Activated CD8-positive, alpha-beta memory T cell treated with anti-CD3 and anti-CD28 coated beads, Interleukin-2, amount 50 U/mL, for 4 hours (primary cell): Measurements from ENCODE around the gene STAP1.
"Not testable (repeated sequence)": the region's sequence is repeated elsewhere in the genome, so short reads cannot be mapped to it uniquely, and the experiment has no call there.

ENCODE experiments used
- DNase-seq: peaks from one replicate; pipeline ENCODE4 v3.0.0-alpha.2; 2020

Gene STAP1

GRCh38 chr4:67558493-67558892, at the start of gene STAP1:
Gene STAP1 (plus strand): TSS chr4:67558727. CDS start chr4:67558810, 83 bp downstream.
- no peak for DNase-seq

- no peak for DNase-seq
Observed at GRCh38 chr4:67512501-67512900, 46.0 kb upstream of the STAP1 start.

GRCh38 chr4:67520141-67520540, 38.4 kb upstream of the STAP1 start:
- DNase-seq: no peak

- no peak for DNase-seq
Observed at GRCh38 chr4:67521506-67521905, 37.0 kb upstream of the STAP1 start.

GRCh38 chr4:67522230-67522629, 36.3 kb upstream of the STAP1 start:
- DNase-seq: no peak

- no peak for DNase-seq
Observed at GRCh38 chr4:67522851-67523671, 35.5 kb upstream of the STAP1 start.

- not testable (repeated sequence) for DNase-seq
Observed at GRCh38 chr4:67524140-67524539, 34.4 kb upstream of the STAP1 start.

- DNase-seq: no peak
Observed at GRCh38 chr4:67531379-67531962, 27.1 kb upstream of the STAP1 start.

- DNase-seq: not testable (repeated sequence)
Observed at GRCh38 chr4:67532397-67532796, 26.1 kb upstream of the STAP1 start.

GRCh38 chr4:67533112-67533511, 25.4 kb upstream of the STAP1 start:
- DNase-seq: no peak

- DNase-seq: no peak
Observed at GRCh38 chr4:67535280-67535840, 23.2 kb upstream of the STAP1 start.

- no peak for DNase-seq
Observed at GRCh38 chr4:67539830-67540229, 18.7 kb upstream of the STAP1 start.

- no peak for DNase-seq
Observed at GRCh38 chr4:67542076-67542475, 16.5 kb upstream of the STAP1 start.

GRCh38 chr4:67545199-67546003, 13.1 kb upstream of the STAP1 start, which contains the start of gene CENPC:
Gene CENPC (minus strand): TSS chr4:67545503. CDS start chr4:67545355, 148 bp downstream.
- peak; percentile 88 for DNase-seq

- no peak for DNase-seq
Observed at GRCh38 chr4:67546004-67546356, 12.5 kb upstream of the STAP1 start.

- no peak for DNase-seq
Observed at GRCh38 chr4:67546971-67547370, 11.6 kb upstream of the STAP1 start.

GRCh38 chr4:67549123-67549522, 9.4 kb upstream of the STAP1 start:
- no peak for DNase-seq

- DNase-seq: no peak
Observed at GRCh38 chr4:67550451-67550850, 8.1 kb upstream of the STAP1 start.

- DNase-seq: no peak
Observed at GRCh38 chr4:67550857-67551256, 7.7 kb upstream of the STAP1 start.

GRCh38 chr4:67552146-67552792, 6.3 kb upstream of the STAP1 start:
- DNase-seq: not testable (repeated sequence)

GRCh38 chr4:67554096-67554495, 4.4 kb upstream of the STAP1 start:
- no peak for DNase-seq

- no peak for DNase-seq
Observed at GRCh38 chr4:67555447-67555846, 3.1 kb upstream of the STAP1 start.

- no peak for DNase-seq
Observed at GRCh38 chr4:67556436-67556835, 2.1 kb upstream of the STAP1 start.
